ENCODE measurements around the gene GZMB.

DNA sequence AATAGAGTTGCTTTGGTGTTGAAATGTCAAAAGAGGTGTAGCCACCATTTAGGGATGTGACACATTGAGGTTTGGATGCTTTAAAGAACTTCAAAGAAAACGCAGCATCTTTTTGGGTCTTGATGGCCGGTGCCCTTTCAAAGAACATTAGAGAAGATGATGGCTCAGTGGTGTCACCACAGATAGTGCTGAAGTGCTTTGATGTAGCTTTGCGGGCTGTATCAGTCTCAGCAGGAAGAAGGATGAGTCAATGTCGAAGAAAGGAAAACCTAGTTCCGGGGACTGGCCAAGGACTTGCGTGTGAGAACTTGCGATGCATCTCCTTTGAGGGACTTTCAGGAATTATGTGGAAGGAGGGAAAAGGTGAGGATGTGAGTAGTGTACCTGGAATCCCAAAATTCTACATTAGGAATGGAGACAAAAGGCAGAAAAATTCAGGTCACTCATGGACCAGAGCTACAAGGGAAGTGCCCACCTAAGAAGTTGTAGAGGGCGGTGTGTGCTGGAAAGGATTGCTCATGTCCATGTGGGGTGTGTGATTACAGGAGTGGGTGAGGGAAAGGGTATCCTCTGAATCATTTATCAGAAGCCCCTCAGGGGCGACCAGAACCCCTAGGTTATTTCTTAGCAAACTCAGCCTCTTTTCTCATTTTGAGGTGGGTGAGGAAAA lies 39.7 kb upstream of the GZMB start:
- TF ChIP-seq CTCF (IDR thresholded peaks at IDR 0.05; ENCODE audit: low read depth, low read length, poor library complexity, severe bottlenecking): no peak
- TF ChIP-seq EZH2phosphoT487 (IDR thresholded peaks at IDR 0.05; ENCODE audit: borderline replicate concordance, low read length): no peak
